Ishikawa (cell line): Measurements from ENCODE around the gene CHORDC1.

Experiments
- RAD21 ChIP-seq: IDR thresholded peaks from 2 replicates; pipeline ENCODE4 v1.6.1; 2012; ENCODE audit warnings: low read depth
- TAF1 ChIP-seq: IDR thresholded peaks from 2 replicates; pipeline ENCODE4 v1.6.1; 2012; ENCODE audit warnings: low read depth, mild to moderate bottlenecking
- YY1 ChIP-seq: IDR thresholded peaks from 2 replicates; pipeline ENCODE4 v1.6.1; 2012; ENCODE audit warnings: low read depth

DNA sequence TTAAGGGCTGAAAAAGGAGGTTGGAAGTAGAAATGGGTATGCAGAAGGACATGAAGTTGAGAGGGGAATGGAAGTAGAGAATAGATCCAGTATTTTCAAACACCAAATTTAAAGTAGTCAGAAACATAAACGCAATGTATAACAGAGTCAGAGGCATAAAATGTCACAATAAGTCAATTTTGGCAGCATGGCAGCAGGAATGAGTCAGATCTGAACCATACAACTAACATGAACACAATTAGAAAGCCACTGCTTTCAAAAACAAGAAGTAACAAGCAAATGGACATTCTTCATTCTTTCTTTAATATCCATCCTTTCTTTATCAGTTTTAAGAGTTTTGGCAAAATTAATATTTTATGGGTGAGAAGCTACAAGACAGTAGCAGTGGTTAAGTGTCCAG lies 2.5 kb downstream of the CHORDC1 start:
- TF ChIP-seq RAD21 (no peak), TAF1 (no peak), YY1 (no peak)
